Stimulated activated naive CD8-positive, alpha-beta T cell treated with anti-CD3 and anti-CD28 coated beads, Interleukin-15, amount 100 ng/mL, for 72 hours (primary cell): ENCODE data around the gene DEPP1.
A peak's percentile ranks its signal among the peaks of the same experiment; 100 is the strongest.

Source experiments
- ATAC-seq: fragments of 150-1000 bp; cut with Tn5 transposase; 2 replicates; pipeline ENCODE4 v1.10.0; 2021; ENCODE audit warnings: mild to moderate bottlenecking, moderate library complexity
- DNase-seq, 2 donors: peaks; one replicate each; pipeline ENCODE4 v3.0.0; 2021 to 2022
- H3K27ac Mint-ChIP-seq, 2 donors: one replicate each; pipeline ENCODE4 v1.8.0; 2022; ENCODE audit warnings: mild to moderate bottlenecking in 2 of 2, mixed read lengths in 2 of 2, moderate library complexity in 2 of 2
- H3K27me3 Mint-ChIP-seq: one replicate; pipeline ENCODE4 v1.8.0; 2022; ENCODE audit warnings: mixed read lengths
- H3K4me1 Mint-ChIP-seq: one replicate; pipeline ENCODE4 v1.8.0; 2022; ENCODE audit warnings: mild to moderate bottlenecking, mixed read lengths
- H3K4me3 Mint-ChIP-seq, 2 donors: one replicate each; pipeline ENCODE4 v1.8.0; 2022; ENCODE audit warnings: mild to moderate bottlenecking in 2 of 2, mixed read lengths in 2 of 2, moderate library complexity in 1 of 2
- H3K9me3 Mint-ChIP-seq, 2 donors: one replicate each; pipeline ENCODE4 v1.8.0; 2022; ENCODE audit warnings: mixed read lengths in 2 of 2

Gene DEPP1

GRCh38 chr10:44946205-44946604 is 32.4 kb downstream of the DEPP1 start:
- Mint-ChIP-seq H3K4me3 (no peak overlapping the region), H3K27ac (no peak overlapping the region), H3K4me1 (peaks cover 12% of the 10 kb centered on the region), H3K27me3 (peaks cover 19% of the 10 kb centered on the region), H3K9me3 (peaks cover 20 to 30% of the 10 kb centered on the region in 2 donors)
- ATAC-seq (peak; percentile 64), DNase-seq (no peak)

- peaks cover 27% of the 10 kb centered on the region for H3K27me3 Mint-ChIP-seq
- no peak overlapping the region for H3K27ac Mint-ChIP-seq
- DNase-seq = no peak
- peaks cover 7% of the 10 kb centered on the region for H3K4me1 Mint-ChIP-seq
- no peak overlapping the region for H3K4me3 Mint-ChIP-seq
- H3K9me3 Mint-ChIP-seq = peaks cover 20 to 30% of the 10 kb centered on the region in 2 donors
- no peak for ATAC-seq
Measured at GRCh38 chr10:44944354-44944753, 34.3 kb downstream of the DEPP1 start.

GRCh38 chr10:44939691-44940401 is 38.8 kb downstream of the DEPP1 start:
- peaks cover 8 to 23% of the 10 kb centered on the region in 2 donors for H3K9me3 Mint-ChIP-seq
- DNase-seq (no peak), ATAC-seq (no peak)
- H3K27ac Mint-ChIP-seq = no peak overlapping the region
- H3K4me1 Mint-ChIP-seq = peaks cover 8% of the 10 kb centered on the region
- no peak overlapping the region for H3K4me3 Mint-ChIP-seq
- peaks cover 44% of the 10 kb centered on the region for H3K27me3 Mint-ChIP-seq

- Mint-ChIP-seq H3K27ac (no peak overlapping the region), H3K4me1 (peaks cover 8% of the 10 kb centered on the region), H3K27me3 (peaks cover 50% of the 10 kb centered on the region), H3K9me3 (peaks cover 0 to 14% of the 10 kb centered on the region in 2 donors), H3K4me3 (no peak overlapping the region)
- DNase-seq (no peak), ATAC-seq (no peak)
Measured at GRCh38 chr10:44938956-44939355, 39.7 kb downstream of the DEPP1 start.

GRCh38 chr10:44937196-44938005 is 41.2 kb downstream of the DEPP1 start:
- H3K4me1 Mint-ChIP-seq = peaks cover 8% of the 10 kb centered on the region
- H3K9me3 Mint-ChIP-seq = peaks cover 0 to 7% of the 10 kb centered on the region in 2 donors
- ATAC-seq (no peak), DNase-seq (no peak)
- no peak overlapping the region for H3K27ac Mint-ChIP-seq
- peaks cover 44% of the 10 kb centered on the region for H3K27me3 Mint-ChIP-seq
- no peak overlapping the region for H3K4me3 Mint-ChIP-seq

GRCh38 chr10:44936314-44936975 is 42.2 kb downstream of the DEPP1 start:
- H3K4me3 Mint-ChIP-seq = no peak overlapping the region
- H3K27me3 Mint-ChIP-seq = peaks cover 35% of the 10 kb centered on the region
- peaks cover 8% of the 10 kb centered on the region for H3K4me1 Mint-ChIP-seq
- ATAC-seq (no peak), DNase-seq (no peak)
- no peak overlapping the region for H3K27ac Mint-ChIP-seq
- H3K9me3 Mint-ChIP-seq = peaks cover 0 to 6% of the 10 kb centered on the region in 2 donors

- peaks cover 0 to 6% of the 10 kb centered on the region in 2 donors for H3K9me3 Mint-ChIP-seq
- peaks cover 30% of the 10 kb centered on the region for H3K27me3 Mint-ChIP-seq
- no peak for ATAC-seq
- no peak for DNase-seq
- no peak overlapping the region for H3K4me3 Mint-ChIP-seq
- peaks cover 8% of the 10 kb centered on the region for H3K4me1 Mint-ChIP-seq
- H3K27ac Mint-ChIP-seq = peak overlapping the region in 1 of 2 donors; percentile 17
Measured at GRCh38 chr10:44935966-44936295, 42.7 kb downstream of the DEPP1 start.

- peak overlapping the region in 1 of 2 donors; percentile 52 for H3K27ac Mint-ChIP-seq
Measured at GRCh38 chr10:44935201-44935965, 43.2 kb downstream of the DEPP1 start.

GRCh38 chr10:44934416-44935200 is 44.0 kb downstream of the DEPP1 start:
- H3K4me3 Mint-ChIP-seq = no peak overlapping the region
- DNase-seq (no peak), ATAC-seq (no peak)
- H3K27me3 Mint-ChIP-seq = peaks cover 25% of the 10 kb centered on the region
- peaks cover 8% of the 10 kb centered on the region for H3K4me1 Mint-ChIP-seq
- H3K9me3 Mint-ChIP-seq = peaks cover 0 to 6% of the 10 kb centered on the region in 2 donors
- peak overlapping the region; percentile 22 to 52 for H3K27ac Mint-ChIP-seq

More at GRCh38 chr10:44935201-44935965, 43.2 kb downstream of the DEPP1 start:
- peaks cover 0 to 6% of the 10 kb centered on the region in 2 donors for H3K9me3 Mint-ChIP-seq
- H3K4me3 Mint-ChIP-seq = no peak overlapping the region
- H3K4me1 Mint-ChIP-seq = peaks cover 8% of the 10 kb centered on the region
- peaks cover 25% of the 10 kb centered on the region for H3K27me3 Mint-ChIP-seq
- ATAC-seq = no peak
- no peak for DNase-seq

- H3K4me3 Mint-ChIP-seq = no peak overlapping the region
- peaks cover 20% of the 10 kb centered on the region for H3K27me3 Mint-ChIP-seq
- H3K4me1 Mint-ChIP-seq = peaks cover 8% of the 10 kb centered on the region
- peak overlapping the region in 1 of 2 donors; percentile 22 for H3K27ac Mint-ChIP-seq
- DNase-seq (no peak), ATAC-seq (no peak)
- peaks cover 0 to 3% of the 10 kb centered on the region in 2 donors for H3K9me3 Mint-ChIP-seq
Measured at GRCh38 chr10:44933451-44934321, 44.9 kb downstream of the DEPP1 start.

GRCh38 chr10:44932517-44933450 is 45.8 kb downstream of the DEPP1 start:
- Mint-ChIP-seq H3K27ac (no peak overlapping the region), H3K4me1 (peaks cover 8% of the 10 kb centered on the region), H3K27me3 (peaks cover 16% of the 10 kb centered on the region), H3K9me3 (no peaks in the 10 kb centered on the region), H3K4me3 (no peak overlapping the region)
- peak; percentile 84 to 85 for DNase-seq
- ATAC-seq = peak; percentile 93

GRCh38 chr10:44931621-44932516 is 46.7 kb downstream of the DEPP1 start:
- Mint-ChIP-seq H3K27ac (no peak overlapping the region), H3K4me1 (peaks cover 8% of the 10 kb centered on the region), H3K4me3 (no peak overlapping the region), H3K27me3 (peaks cover 16% of the 10 kb centered on the region), H3K9me3 (no peaks in the 10 kb centered on the region)
- DNase-seq (no peak), ATAC-seq (no peak)
